GM12878 (cell line): ENCODE data around the gene KIAA1671. TPM values are rescaled to one million over a fixed set of nuclear protein-coding genes. Genes with fewer than 3 reads are reported as not detected.

Source experiments
- ATAC-seq: fragments of 200-7000 bp; cut with Tn5 transposase; 3 replicates; pipeline ENCODE4 v1.9.1; 2020; ENCODE audit warnings: mild to moderate bottlenecking, moderate library complexity
- BruUV-seq: library from RNA; stranded (reverse); fragments of 400-500 nt; replicated peaks from 2 replicates; lab custom pipeline; 2021; lab: Mats Ljungman, UMichigan
- CTCF ChIA-PET: fragments of 300-600 bp; sonication (Branson Sonifier 250); formaldehyde crosslinking; extraction: SDS; loops from one replicate; lab custom pipeline; 2021; ENCODE audit warnings: inconsistent platforms; lab: Yijun Ruan, JAX
- POLR2A ChIA-PET: fragments of 350-600 bp; formaldehyde crosslinking; extraction: SDS; loops from one replicate; lab custom pipeline; 2021; ENCODE audit warnings: inconsistent platforms; lab: Charles Lee
- RAD21 ChIA-PET: fragments of 300-600 bp; sonication (Branson Sonifier 250); formaldehyde crosslinking; loops from one replicate; lab custom pipeline; 2023; ENCODE audit warnings: antibody characterized with exemption; ENCODE audit not compliant: unreplicated experiment; lab: Charles Lee
- SMC1A ChIA-PET: fragments of 300-600 bp; sonication (Branson Sonifier 250); formaldehyde crosslinking; loops from one replicate; lab custom pipeline; 2023; ENCODE audit not compliant: unreplicated experiment, uncharacterized antibody; lab: Charles Lee
- DNase-seq: peaks from one replicate; pipeline ENCODE4 v3.0.0-alpha.2; 2011; ENCODE audit warnings: low read depth, low spot score
- FAIRE-seq: peaks from 3 replicates; lab custom pipeline; 2011; peaks lifted over from hg19 to GRCh38; lab: Jason Lieb, UNC
- H2AFZ ChIP-seq: 2 replicates; pipeline ENCODE4 v1.6.0; 2011; ENCODE audit warnings: low read depth, low read length, control low read depth; ENCODE audit not compliant: control insufficient read depth
- H3K27ac ChIP-seq: 2 replicates; pipeline ENCODE4 v1.5.1; 2011; ENCODE audit warnings: control low read depth; ENCODE audit not compliant: control insufficient read depth, insufficient read depth
- H3K27me3 ChIP-seq, 2 experiments: replicated peaks in 1 of 2; 2 replicates each; pipeline versions ENCODE4 v1.6.0 to v1.6.1; 2011; ENCODE audit warnings: low read length in 1 of 2; ENCODE audit not compliant: control insufficient read depth in 2 of 2, insufficient read depth in 2 of 2
- H3K36me3 ChIP-seq, 2 experiments: 2 replicates each; pipeline ENCODE4 v1.5.1; 2011; ENCODE audit warnings: low read length in 1 of 2; ENCODE audit not compliant: control insufficient read depth in 2 of 2, insufficient read depth in 2 of 2
- H3K4me1 ChIP-seq: 2 replicates; pipeline ENCODE4 v1.6.1; 2011; ENCODE audit warnings: mild to moderate bottlenecking, low read length, moderate library complexity, mixed read lengths; ENCODE audit not compliant: control insufficient read depth, insufficient read depth
- H3K4me2 ChIP-seq: 2 replicates; pipeline ENCODE4 v1.6.0; 2011; ENCODE audit warnings: control low read depth; ENCODE audit not compliant: control insufficient read depth, insufficient read depth
- H3K4me3 ChIP-seq: fragments of 200-600 bp; sonication (generic); 2 replicates; pipeline ENCODE4 v1.5.1; 2016
- H3K79me2 ChIP-seq: 2 replicates; pipeline ENCODE4 v1.6.0; 2011; ENCODE audit warnings: low read length; ENCODE audit not compliant: control insufficient read depth, insufficient read depth
- H3K9ac ChIP-seq: 2 replicates; pipeline ENCODE4 v1.8.0; 2011; ENCODE audit warnings: low read length, control low read depth, mixed read lengths; ENCODE audit not compliant: control insufficient read depth, insufficient read depth
- H3K9me3 ChIP-seq: replicated peaks from 3 replicates; pipeline ENCODE4 v1.5.1; 2011; ENCODE audit warnings: mild to moderate bottlenecking, low read length; ENCODE audit not compliant: control insufficient read depth, insufficient read depth
- H4K20me1 ChIP-seq: 2 replicates; pipeline ENCODE4 v1.6.0; 2011; ENCODE audit not compliant: control insufficient read depth, insufficient read depth
- ATF7 ChIP-seq: fragments of 450-650 bp; IDR thresholded peaks from 2 replicates; pipeline ENCODE4 v1.6.1; 2016; ENCODE audit warnings: low read depth, mild to moderate bottlenecking
- BHLHE40 ChIP-seq, 2 experiments: fragments of 450-650 bp in 1 of 2; IDR thresholded peaks; 2 replicates each; pipeline ENCODE4 v1.6.1; 2011 to 2017; ENCODE audit warnings: low read depth in 2 of 2, borderline replicate concordance in 1 of 2, improper control_type of control experiment in 1 of 2, low read length in 1 of 2, mild to moderate bottlenecking in 1 of 2
- ETV6 ChIP-seq, 2 experiments: fragments of 450-650 bp in 1 of 2; IDR thresholded peaks in 1 of 2; conservative IDR thresholded peaks in 1 of 2; 2 replicates each; pipeline ENCODE4 v1.6.1; 2014; ENCODE audit warnings: antibody characterized with exemption in 1 of 2, borderline replicate concordance in 1 of 2, low read depth in 1 of 2, mild to moderate bottlenecking in 1 of 2, moderate library complexity in 1 of 2
- IKZF2 ChIP-seq, 2 experiments: fragments of 450-650 bp; IDR thresholded peaks; 2 replicates each; pipeline ENCODE4 v1.6.1; 2017; ENCODE audit warnings: mild to moderate bottlenecking in 2 of 2, moderate library complexity in 2 of 2
- JUND ChIP-seq: IDR thresholded peaks from 2 replicates; pipeline ENCODE4 v1.6.1; 2012; ENCODE audit warnings: low read depth, mild to moderate bottlenecking, low read length, improper control_type of control experiment, moderate library complexity
- MEF2B ChIP-seq: fragments of 450-650 bp; IDR thresholded peaks from 2 replicates; pipeline ENCODE4 v1.6.1; 2018; ENCODE audit warnings: mild to moderate bottlenecking, moderate library complexity; ENCODE audit not compliant: partially characterized antibody, poor library complexity, severe bottlenecking
- MLLT1 ChIP-seq: fragments of 450-650 bp; IDR thresholded peaks from 2 replicates; pipeline ENCODE4 v1.6.1; 2016; ENCODE audit warnings: mild to moderate bottlenecking
- SPI1 ChIP-seq: IDR thresholded peaks from 2 replicates; pipeline ENCODE4 v1.6.1; 2011; ENCODE audit warnings: low read depth, mild to moderate bottlenecking, low read length, moderate library complexity, borderline replicate concordance; ENCODE audit not compliant: insufficient read depth
- STAT3 ChIP-seq: IDR thresholded peaks from 2 replicates; pipeline ENCODE4 v1.6.1; 2011; ENCODE audit warnings: low read depth, low read length, improper control_type of control experiment
- ZNF207 ChIP-seq: fragments of 450-650 bp; IDR thresholded peaks from 2 replicates; pipeline ENCODE4 v1.6.1; 2014; ENCODE audit warnings: antibody characterized with exemption, mild to moderate bottlenecking, borderline replicate concordance
- ZNF687 ChIP-seq: fragments of 450-650 bp; IDR thresholded peaks from 2 replicates; pipeline ENCODE4 v1.6.1; 2017; ENCODE audit warnings: mild to moderate bottlenecking, moderate library complexity
- WGBS: methylation state at CpG from one replicate; pipeline ENCODE4 v1.1.6; 2016; ENCODE audit warnings: low lambda C conversion rate; ENCODE audit not compliant: insufficient replicate concordance, insufficient coverage; ENCODE audit errors: missing lambda C conversion rate; 5-methylcytosine and 5-hydroxymethylcytosine counted together
- in situ Hi-C: fragments of 300-500 bp; cut with MboI; formaldehyde crosslinking; loops from 9 replicates; pipeline ENCODE4 v1.14.3; 2018; ENCODE audit warnings: mixed read lengths
- intact Hi-C: fragments of 100-400 bp; cut with micrococcal nuclease; formaldehyde crosslinking; loops from one replicate; pipeline ENCODE4 v1.14.2; 2022; ENCODE audit not compliant: unreplicated experiment
- polyA plus RNA-seq, 11 experiments: library from polyadenylated mRNA; depleted of rRNA in 4 of 11; unstranded in 6 of 11; stranded (reverse) in 5 of 11; fragments of >200 nt; fragmentation: Nextera tagmentation in 4 of 11; fragmentation: Illumina TruSeq in 1 of 11; extraction: Ambion mirVana in 4 of 11; extraction: Trizol in 1 of 11; gene quantifications; 1 replicate in 1 of 11; 2 replicates in 10 of 11; pipeline versions ENCODE4 v1.2.1 to v1.2.3, GENCODE V29; 2011 to 2016; ENCODE audit warnings: inconsistent platforms in 2 of 11, missing spikeins in 2 of 11, low read depth in 1 of 11
- total RNA-seq, 4 experiments: library from RNA; depleted of rRNA in 3 of 4; stranded (reverse); fragments of >200 nt in 3 of 4; fragmentation: Illumina TruSeq in 1 of 4; extraction: Trizol in 1 of 4; gene quantifications; 2 replicates each; pipeline versions ENCODE4 v1.2.1 to v1.2.3, GENCODE V29; 2013 to 2021

Gene KIAA1671
- total and polyA plus RNA-seq, 10 of the 15 experiments (the other 5 are each of a cell fraction or from before 2014, with no cell fraction given), result 0.05 to 2.7 (median 0.33) TPM

- RAD21 ChIA-PET, result no interaction called here
- H3K9me3 ChIP-seq, result no peaks in the 10 kb centered on the region; the same call in 2 of the 3 replicates
- H2AFZ ChIP-seq, result no peak overlapping the region
- H3K27ac ChIP-seq, result no peak overlapping the region
- no peaks in the 10 kb centered on the region for H3K4me1 ChIP-seq
- FAIRE-seq, result no peak
- TF ChIP-seq JUND (no peak), MEF2B (no peak), IKZF2 (IDR thresholded peaks at IDR 0.05) (no peak), SPI1 (no peak), ATF7 (no peak), MLLT1 (no peak), ZNF207 (no peak), STAT3 (no peak), BHLHE40 (IDR thresholded peaks at IDR 0.05; ENCODE audit: borderline replicate concordance in 1 of 2, low read depth in 2 of 2, low read length in 1 of 2) (no peak), ETV6 (conservative IDR thresholded peaks at IDR 0.05 in 1 of 2, IDR thresholded peaks at IDR 0.05 in 1 of 2; ENCODE audit: borderline replicate concordance in 1 of 2, low read depth in 1 of 2) (no peak), ZNF687 (no peak)
- TF ChIP-seq, all 136 proteins: peak for 0
- Histone ChIP-seq H3K4me3 (no peak overlapping the region), H3K79me2 (no peaks in the 10 kb centered on the region), H3K4me2 (no peak overlapping the region), H3K9ac (no peak overlapping the region), H4K20me1 (no peaks in the 10 kb centered on the region), H3K27me3 (no peaks in the 10 kb centered on the region), H3K36me3 (no peaks in the 10 kb centered on the region)
- POLR2A ChIA-PET, result no interaction called here
- no TSS peak for BruUV-seq
- no peak for ATAC-seq
- intact Hi-C loops (no loop called here), in situ Hi-C loops (no loop called here)
- DNase-seq, result no peak
- CTCF ChIA-PET, result no interaction called here
- SMC1A ChIA-PET, result no interaction called here
- WGBS, result 0% methylated on average over 2 of the region's 2 CpGs
These were observed 255.8 kb downstream of the KIAA1671 start for GRCh38 chr22:25208328-25208727.
